Measurements from ENCODE around the gene MYH11.

DNA sequence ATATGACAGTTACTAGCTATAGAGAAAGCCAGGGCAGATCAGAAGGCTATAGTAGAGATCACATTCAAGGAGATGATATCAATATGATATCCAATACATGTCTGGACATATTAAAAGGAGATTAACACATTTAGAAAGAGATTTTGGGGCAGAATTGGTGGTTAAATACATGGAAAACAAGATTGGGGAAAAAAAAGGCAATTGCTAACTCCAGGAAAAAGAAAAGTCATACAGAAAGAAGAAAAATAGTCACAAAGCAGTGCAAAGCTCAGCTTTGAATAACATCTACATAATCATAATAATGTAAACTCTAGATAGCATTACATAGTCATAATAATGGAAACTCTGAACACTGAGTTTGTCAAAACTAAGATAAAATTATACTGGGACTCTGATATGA, 40.6 kb downstream of the MYH11 start:
- TF ChIP-seq GATA2 (IDR thresholded peaks at IDR 0.05; ENCODE audit: low read depth, low read length) (no peak), GATA3 (IDR thresholded peaks at IDR 0.05; ENCODE audit: low read depth, low read length) (no peak)

All from SH-SY5Y (cell line).